H9 (cell line): ENCODE measurements around the gene ATF7IP2. TPM values are rescaled to one million over a fixed set of nuclear protein-coding genes. Genes with fewer than 3 reads are reported as not detected.

Experiments
- DNase-seq: peaks from one replicate; pipeline ENCODE4 v3.0.0-alpha.2; 2017
- H2AFZ ChIP-seq: one replicate; pipeline ENCODE4 v1.6.1; 2013; ENCODE audit warnings: mild to moderate bottlenecking, low read length, control low read depth, moderate library complexity
- H2AK5ac ChIP-seq: 2 replicates; pipeline ENCODE4 v1.6.1; 2013; ENCODE audit warnings: low read length, control low read depth, mixed read lengths; ENCODE audit not compliant: insufficient read length
- H2BK120ac ChIP-seq: one replicate; pipeline ENCODE4 v1.6.1; 2013; ENCODE audit warnings: low read depth, mild to moderate bottlenecking, low read length, control low read depth, inconsistent platforms; ENCODE audit not compliant: poor library complexity, severe bottlenecking
- H2BK12ac ChIP-seq: 2 replicates; pipeline ENCODE4 v1.6.1; 2013; ENCODE audit warnings: low read length, control low read depth, mixed read lengths, low read depth; ENCODE audit not compliant: insufficient read length
- H2BK15ac ChIP-seq: 2 replicates; pipeline ENCODE4 v1.6.1; 2013; ENCODE audit warnings: low read depth, low read length, control low read depth
- H2BK20ac ChIP-seq: one replicate; pipeline ENCODE4 v1.6.1; 2013; ENCODE audit warnings: low read depth, mild to moderate bottlenecking, low read length, control low read depth, inconsistent platforms; ENCODE audit not compliant: poor library complexity, severe bottlenecking
- H2BK5ac ChIP-seq: 2 replicates; pipeline ENCODE4 v1.6.1; 2013; ENCODE audit warnings: low read length, control low read depth, mixed read lengths; ENCODE audit not compliant: insufficient read length
- H3K14ac ChIP-seq: 2 replicates; pipeline ENCODE4 v1.6.1; 2013; ENCODE audit warnings: low read length, control low read depth; ENCODE audit not compliant: insufficient read depth
- H3K18ac ChIP-seq: 2 replicates; pipeline ENCODE4 v1.6.1; 2013; ENCODE audit warnings: low read depth, mild to moderate bottlenecking, mixed read lengths, low read length, control low read depth; ENCODE audit not compliant: insufficient read length
- H3K23ac ChIP-seq: 2 replicates; pipeline ENCODE4 v1.6.1; 2013; ENCODE audit warnings: low read length, control low read depth, mixed read lengths, low read depth; ENCODE audit not compliant: insufficient read length
- H3K23me2 ChIP-seq: 2 replicates; pipeline ENCODE4 v1.6.1; 2013; ENCODE audit warnings: low read depth, mild to moderate bottlenecking, mixed read lengths, low read length, control low read depth; ENCODE audit not compliant: insufficient read length, poor library complexity, severe bottlenecking
- H3K27ac ChIP-seq: 2 replicates; pipeline ENCODE4 v1.5.1; 2013; ENCODE audit warnings: low read length, control low read depth, mixed read lengths, low read depth; ENCODE audit not compliant: insufficient read length
- H3K27me3 ChIP-seq: 2 replicates; pipeline ENCODE4 v1.6.1; 2013; ENCODE audit warnings: low read length, control low read depth, inconsistent platforms; ENCODE audit not compliant: insufficient read depth
- H3K4ac ChIP-seq: 2 replicates; pipeline ENCODE4 v1.6.1; 2013; ENCODE audit warnings: low read depth, mild to moderate bottlenecking, control low read depth, inconsistent platforms, low read length, moderate library complexity
- H3K4me1 ChIP-seq: 2 replicates; pipeline ENCODE4 v1.6.1; 2013; ENCODE audit warnings: low read length, control low read depth, inconsistent platforms; ENCODE audit not compliant: insufficient read depth
- H3K4me2 ChIP-seq: 2 replicates; pipeline ENCODE4 v1.6.1; 2013; ENCODE audit warnings: low read length, control low read depth, mixed read lengths; ENCODE audit not compliant: insufficient read length, insufficient read depth
- H3K56ac ChIP-seq: 2 replicates; pipeline ENCODE4 v1.6.1; 2013; ENCODE audit warnings: low read depth, mild to moderate bottlenecking, mixed read lengths, low read length, control low read depth; ENCODE audit not compliant: insufficient read length
- H3K79me1 ChIP-seq: 2 replicates; pipeline ENCODE4 v1.6.1; 2013; ENCODE audit warnings: low read depth, mild to moderate bottlenecking, moderate library complexity, low read length, control low read depth, inconsistent platforms; ENCODE audit not compliant: insufficient read depth, poor library complexity, severe bottlenecking
- H3K79me2 ChIP-seq: 2 replicates; pipeline ENCODE4 v1.6.1; 2013; ENCODE audit warnings: low read length, control low read depth, inconsistent platforms; ENCODE audit not compliant: insufficient read depth
- H3K9ac ChIP-seq: 2 replicates; pipeline ENCODE4 v1.6.1; 2013; ENCODE audit warnings: low read length, control low read depth, mixed read lengths; ENCODE audit not compliant: insufficient read length; ENCODE audit errors: extremely low read depth
- H3K9me3 ChIP-seq: one replicate; pipeline ENCODE4 v1.6.1; 2013; ENCODE audit warnings: low read depth, low read length, inconsistent platforms; ENCODE audit not compliant: control insufficient read depth
- H3T11ph ChIP-seq: one replicate; pipeline ENCODE4 v1.6.1; 2013; ENCODE audit warnings: mild to moderate bottlenecking, low read length, control low read depth, inconsistent platforms
- H4K20me1 ChIP-seq: one replicate; pipeline ENCODE4 v1.6.1; 2013; ENCODE audit not compliant: control insufficient read depth, insufficient read length, insufficient read depth
- H4K5ac ChIP-seq: 2 replicates; pipeline ENCODE4 v1.6.1; 2013; ENCODE audit warnings: low read depth, mild to moderate bottlenecking, mixed read lengths, low read length, control low read depth; ENCODE audit not compliant: insufficient read length
- H4K8ac ChIP-seq: replicated peaks from 2 replicates; pipeline ENCODE4 v1.6.1; 2013; ENCODE audit warnings: low read length, control low read depth, mixed read lengths, low read depth; ENCODE audit not compliant: insufficient read length
- H4K91ac ChIP-seq: 2 replicates; pipeline ENCODE4 v1.6.1; 2013; ENCODE audit warnings: low read depth, mild to moderate bottlenecking, moderate library complexity, mixed read lengths, low read length, control low read depth; ENCODE audit not compliant: insufficient read length
- H3K27ac Mint-ChIP-seq, 3 experiments: 2 replicates in 2 of 3; 3 replicates in 1 of 3; pipeline ENCODE4 v1.8.0; 2020 to 2021; ENCODE audit warnings: mixed read lengths in 3 of 3, mild to moderate bottlenecking in 1 of 3, moderate library complexity in 1 of 3
- H3K27me3 Mint-ChIP-seq: 2 replicates; pipeline ENCODE4 v1.8.0; 2021; ENCODE audit warnings: low read depth, mild to moderate bottlenecking, moderate library complexity, mixed read lengths
- H3K36me3 Mint-ChIP-seq, 3 experiments: 2 replicates in 2 of 3; 3 replicates in 1 of 3; pipeline ENCODE4 v1.8.0; 2020 to 2021; ENCODE audit warnings: low read depth in 3 of 3, mixed read lengths in 3 of 3; ENCODE audit not compliant: insufficient read depth in 1 of 3
- H3K4me1 Mint-ChIP-seq, 2 experiments: 2 replicates each; pipeline ENCODE4 v1.8.0; 2020; ENCODE audit warnings: mixed read lengths in 2 of 2
- H3K4me3 Mint-ChIP-seq, 2 experiments: 2 replicates in 1 of 2; 3 replicates in 1 of 2; pipeline ENCODE4 v1.8.0; 2020 to 2021; ENCODE audit warnings: mild to moderate bottlenecking in 2 of 2, mixed read lengths in 2 of 2, moderate library complexity in 1 of 2
- H3K9me3 Mint-ChIP-seq, 2 experiments: 2 replicates in 1 of 2; 3 replicates in 1 of 2; pipeline ENCODE4 v1.8.0; 2020; ENCODE audit warnings: mild to moderate bottlenecking in 2 of 2, mixed read lengths in 2 of 2, moderate library complexity in 1 of 2
- whole genome bisulfite sequencing: extraction: QIAGEN DNeasy Blood & Tissue Kit; methylation state at CpG from one replicate; pipeline ENCODE4 v1.1.7; 2013; ENCODE audit warnings: missing lambda C conversion rate, low lambda C conversion rate, mixed read lengths; ENCODE audit not compliant: insufficient read length; ENCODE audit errors: extremely low coverage; 5-methylcytosine and 5-hydroxymethylcytosine counted together
- total RNA-seq: library from RNA; stranded (reverse); gene quantifications from 2 replicates; pipeline ENCODE4 v1.2.1, GENCODE V29; 2021
- TF ChIP-seq, protein P1 (sequence below): fragments of 200-600 bp; sonication (generic); conservative IDR thresholded peaks from 3 replicates; pipeline ENCODE4 v1.8.0; 2021; ENCODE audit warnings: antibody characterized with exemption, mild to moderate bottlenecking

Gene ATF7IP2
- total RNA-seq, 1 experiment from 2014 or later, result 21.5 TPM

DNA sequence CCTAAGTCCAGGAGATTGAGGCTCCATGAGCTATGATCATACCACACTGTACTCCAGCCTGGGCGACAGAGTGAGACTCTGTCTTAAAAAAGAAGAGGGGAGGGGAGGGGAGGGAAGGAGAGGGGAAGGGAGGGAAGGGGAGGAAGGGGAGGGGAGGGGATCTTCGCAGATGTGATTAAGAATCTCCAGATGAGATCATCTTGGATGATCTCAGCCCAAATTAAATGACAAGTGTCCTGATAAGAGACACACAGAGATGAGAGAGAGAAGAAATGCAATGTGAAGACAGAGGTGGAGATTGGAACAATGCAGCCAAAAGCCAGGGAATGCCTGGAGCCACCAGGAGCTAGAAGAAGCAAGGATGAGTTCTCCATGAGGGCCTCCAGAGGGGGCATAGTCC lies 124.4 kb downstream of the ATF7IP2 start:
- H4K5ac ChIP-seq, result no peak overlapping the region
- H3K27me3 Mint-ChIP-seq, result no peaks in the 10 kb centered on the region
- no peak overlapping the region for H3K14ac ChIP-seq
- H3K4me1 ChIP-seq, result peaks cover 1% of the 10 kb centered on the region; the same call in 1 of the 2 replicates
- H2BK120ac ChIP-seq, result no peak overlapping the region
- no peaks in the 10 kb centered on the region; a peak in 1 of 7 replicates for H3K36me3 Mint-ChIP-seq
- no peak overlapping the region for H2AFZ ChIP-seq
- no peaks in the 10 kb centered on the region for H3K9me3 ChIP-seq
- no peak overlapping the region for H4K91ac ChIP-seq
- no peak overlapping the region for H3T11ph ChIP-seq
- no peak overlapping the region for H2BK5ac ChIP-seq
- no peaks in the 10 kb centered on the region for H3K79me2 ChIP-seq
- H2BK12ac ChIP-seq, result no peak overlapping the region
- H3K4me3 Mint-ChIP-seq, result no peak overlapping the region
- no peak for DNase-seq
- no peak overlapping the region for H4K8ac ChIP-seq
- H3K4ac ChIP-seq, result no peak overlapping the region
- no peaks in the 10 kb centered on the region for H4K20me1 ChIP-seq
- TF ChIP-seq, protein P1, sequence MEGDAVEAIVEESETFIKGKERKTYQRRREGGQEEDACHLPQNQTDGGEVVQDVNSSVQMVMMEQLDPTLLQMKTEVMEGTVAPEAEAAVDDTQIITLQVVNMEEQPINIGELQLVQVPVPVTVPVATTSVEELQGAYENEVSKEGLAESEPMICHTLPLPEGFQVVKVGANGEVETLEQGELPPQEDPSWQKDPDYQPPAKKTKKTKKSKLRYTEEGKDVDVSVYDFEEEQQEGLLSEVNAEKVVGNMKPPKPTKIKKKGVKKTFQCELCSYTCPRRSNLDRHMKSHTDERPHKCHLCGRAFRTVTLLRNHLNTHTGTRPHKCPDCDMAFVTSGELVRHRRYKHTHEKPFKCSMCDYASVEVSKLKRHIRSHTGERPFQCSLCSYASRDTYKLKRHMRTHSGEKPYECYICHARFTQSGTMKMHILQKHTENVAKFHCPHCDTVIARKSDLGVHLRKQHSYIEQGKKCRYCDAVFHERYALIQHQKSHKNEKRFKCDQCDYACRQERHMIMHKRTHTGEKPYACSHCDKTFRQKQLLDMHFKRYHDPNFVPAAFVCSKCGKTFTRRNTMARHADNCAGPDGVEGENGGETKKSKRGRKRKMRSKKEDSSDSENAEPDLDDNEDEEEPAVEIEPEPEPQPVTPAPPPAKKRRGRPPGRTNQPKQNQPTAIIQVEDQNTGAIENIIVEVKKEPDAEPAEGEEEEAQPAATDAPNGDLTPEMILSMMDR, result no peak
- H3K9me3 Mint-ChIP-seq, result peaks cover 2 to 4% of the 10 kb centered on the region in 2 experiments; a peak in 3 of 5 replicates
- no peak overlapping the region for H3K9ac ChIP-seq
- H3K27me3 ChIP-seq, result no peaks in the 10 kb centered on the region
- H2AK5ac ChIP-seq, result no peak overlapping the region
- no peak overlapping the region for H2BK15ac ChIP-seq
- no peak overlapping the region for H3K23ac ChIP-seq
- H3K18ac ChIP-seq, result no peak overlapping the region
- peaks cover 11 to 14% of the 10 kb centered on the region in 2 experiments for H3K4me1 Mint-ChIP-seq
- no peak overlapping the region for H3K27ac Mint-ChIP-seq
- H3K23me2 ChIP-seq, result no peaks in the 10 kb centered on the region
- no CpG with 5 or more reads among the region's 2 CpGs for WGBS
- no peak overlapping the region for H2BK20ac ChIP-seq
- H3K56ac ChIP-seq, result no peak overlapping the region
- no peak overlapping the region for H3K4me2 ChIP-seq
- no peak overlapping the region for H3K27ac ChIP-seq
- no peaks in the 10 kb centered on the region for H3K79me1 ChIP-seq
